H9 (cell line): Measurements from ENCODE around the gene KIAA0930. TPM values are rescaled to one million over a fixed set of nuclear protein-coding genes. Genes with fewer than 3 reads are reported as not detected.

Experiments used
- DNase-seq: peaks from one replicate; pipeline ENCODE4 v3.0.0-alpha.2; 2017
- H2AFZ ChIP-seq: one replicate; pipeline ENCODE4 v1.6.1; 2013; ENCODE audit warnings: mild to moderate bottlenecking, low read length, control low read depth, moderate library complexity
- H2AK5ac ChIP-seq: 2 replicates; pipeline ENCODE4 v1.6.1; 2013; ENCODE audit warnings: low read length, control low read depth, mixed read lengths; ENCODE audit not compliant: insufficient read length
- H2BK120ac ChIP-seq: one replicate; pipeline ENCODE4 v1.6.1; 2013; ENCODE audit warnings: low read depth, mild to moderate bottlenecking, low read length, control low read depth, inconsistent platforms; ENCODE audit not compliant: poor library complexity, severe bottlenecking
- H2BK12ac ChIP-seq: 2 replicates; pipeline ENCODE4 v1.6.1; 2013; ENCODE audit warnings: low read length, control low read depth, mixed read lengths, low read depth; ENCODE audit not compliant: insufficient read length
- H2BK15ac ChIP-seq: 2 replicates; pipeline ENCODE4 v1.6.1; 2013; ENCODE audit warnings: low read depth, low read length, control low read depth
- H2BK20ac ChIP-seq: one replicate; pipeline ENCODE4 v1.6.1; 2013; ENCODE audit warnings: low read depth, mild to moderate bottlenecking, low read length, control low read depth, inconsistent platforms; ENCODE audit not compliant: poor library complexity, severe bottlenecking
- H2BK5ac ChIP-seq: 2 replicates; pipeline ENCODE4 v1.6.1; 2013; ENCODE audit warnings: low read length, control low read depth, mixed read lengths; ENCODE audit not compliant: insufficient read length
- H3K14ac ChIP-seq: 2 replicates; pipeline ENCODE4 v1.6.1; 2013; ENCODE audit warnings: low read length, control low read depth; ENCODE audit not compliant: insufficient read depth
- H3K18ac ChIP-seq: 2 replicates; pipeline ENCODE4 v1.6.1; 2013; ENCODE audit warnings: low read depth, mild to moderate bottlenecking, mixed read lengths, low read length, control low read depth; ENCODE audit not compliant: insufficient read length
- H3K23ac ChIP-seq: 2 replicates; pipeline ENCODE4 v1.6.1; 2013; ENCODE audit warnings: low read length, control low read depth, mixed read lengths, low read depth; ENCODE audit not compliant: insufficient read length
- H3K23me2 ChIP-seq: 2 replicates; pipeline ENCODE4 v1.6.1; 2013; ENCODE audit warnings: low read depth, mild to moderate bottlenecking, mixed read lengths, low read length, control low read depth; ENCODE audit not compliant: insufficient read length, poor library complexity, severe bottlenecking
- H3K27ac ChIP-seq: 2 replicates; pipeline ENCODE4 v1.5.1; 2013; ENCODE audit warnings: low read length, control low read depth, mixed read lengths, low read depth; ENCODE audit not compliant: insufficient read length
- H3K27me3 ChIP-seq: 2 replicates; pipeline ENCODE4 v1.6.1; 2013; ENCODE audit warnings: low read length, control low read depth, inconsistent platforms; ENCODE audit not compliant: insufficient read depth
- H3K4ac ChIP-seq: 2 replicates; pipeline ENCODE4 v1.6.1; 2013; ENCODE audit warnings: low read depth, mild to moderate bottlenecking, control low read depth, inconsistent platforms, low read length, moderate library complexity
- H3K4me1 ChIP-seq: 2 replicates; pipeline ENCODE4 v1.6.1; 2013; ENCODE audit warnings: low read length, control low read depth, inconsistent platforms; ENCODE audit not compliant: insufficient read depth
- H3K4me2 ChIP-seq: 2 replicates; pipeline ENCODE4 v1.6.1; 2013; ENCODE audit warnings: low read length, control low read depth, mixed read lengths; ENCODE audit not compliant: insufficient read length, insufficient read depth
- H3K56ac ChIP-seq: 2 replicates; pipeline ENCODE4 v1.6.1; 2013; ENCODE audit warnings: low read depth, mild to moderate bottlenecking, mixed read lengths, low read length, control low read depth; ENCODE audit not compliant: insufficient read length
- H3K79me1 ChIP-seq: 2 replicates; pipeline ENCODE4 v1.6.1; 2013; ENCODE audit warnings: low read depth, mild to moderate bottlenecking, moderate library complexity, low read length, control low read depth, inconsistent platforms; ENCODE audit not compliant: insufficient read depth, poor library complexity, severe bottlenecking
- H3K79me2 ChIP-seq: 2 replicates; pipeline ENCODE4 v1.6.1; 2013; ENCODE audit warnings: low read length, control low read depth, inconsistent platforms; ENCODE audit not compliant: insufficient read depth
- H3K9ac ChIP-seq: 2 replicates; pipeline ENCODE4 v1.6.1; 2013; ENCODE audit warnings: low read length, control low read depth, mixed read lengths; ENCODE audit not compliant: insufficient read length; ENCODE audit errors: extremely low read depth
- H3K9me3 ChIP-seq: one replicate; pipeline ENCODE4 v1.6.1; 2013; ENCODE audit warnings: low read depth, low read length, inconsistent platforms; ENCODE audit not compliant: control insufficient read depth
- H3T11ph ChIP-seq: one replicate; pipeline ENCODE4 v1.6.1; 2013; ENCODE audit warnings: mild to moderate bottlenecking, low read length, control low read depth, inconsistent platforms
- H4K20me1 ChIP-seq: one replicate; pipeline ENCODE4 v1.6.1; 2013; ENCODE audit not compliant: control insufficient read depth, insufficient read length, insufficient read depth
- H4K5ac ChIP-seq: 2 replicates; pipeline ENCODE4 v1.6.1; 2013; ENCODE audit warnings: low read depth, mild to moderate bottlenecking, mixed read lengths, low read length, control low read depth; ENCODE audit not compliant: insufficient read length
- H4K8ac ChIP-seq: replicated peaks from 2 replicates; pipeline ENCODE4 v1.6.1; 2013; ENCODE audit warnings: low read length, control low read depth, mixed read lengths, low read depth; ENCODE audit not compliant: insufficient read length
- H4K91ac ChIP-seq: 2 replicates; pipeline ENCODE4 v1.6.1; 2013; ENCODE audit warnings: low read depth, mild to moderate bottlenecking, moderate library complexity, mixed read lengths, low read length, control low read depth; ENCODE audit not compliant: insufficient read length
- H3K27ac Mint-ChIP-seq, 3 experiments: 2 replicates in 2 of 3; 3 replicates in 1 of 3; pipeline ENCODE4 v1.8.0; 2020 to 2021; ENCODE audit warnings: mixed read lengths in 3 of 3, mild to moderate bottlenecking in 1 of 3, moderate library complexity in 1 of 3
- H3K27me3 Mint-ChIP-seq: 2 replicates; pipeline ENCODE4 v1.8.0; 2021; ENCODE audit warnings: low read depth, mild to moderate bottlenecking, moderate library complexity, mixed read lengths
- H3K36me3 Mint-ChIP-seq, 3 experiments: 2 replicates in 2 of 3; 3 replicates in 1 of 3; pipeline ENCODE4 v1.8.0; 2020 to 2021; ENCODE audit warnings: low read depth in 3 of 3, mixed read lengths in 3 of 3; ENCODE audit not compliant: insufficient read depth in 1 of 3
- H3K4me1 Mint-ChIP-seq, 2 experiments: 2 replicates each; pipeline ENCODE4 v1.8.0; 2020; ENCODE audit warnings: mixed read lengths in 2 of 2
- H3K4me3 Mint-ChIP-seq, 2 experiments: 2 replicates in 1 of 2; 3 replicates in 1 of 2; pipeline ENCODE4 v1.8.0; 2020 to 2021; ENCODE audit warnings: mild to moderate bottlenecking in 2 of 2, mixed read lengths in 2 of 2, moderate library complexity in 1 of 2
- H3K9me3 Mint-ChIP-seq, 2 experiments: 2 replicates in 1 of 2; 3 replicates in 1 of 2; pipeline ENCODE4 v1.8.0; 2020; ENCODE audit warnings: mild to moderate bottlenecking in 2 of 2, mixed read lengths in 2 of 2, moderate library complexity in 1 of 2
- CTCF ChIP-seq: fragments of 200-600 bp; sonication (generic); conservative IDR thresholded peaks from 3 replicates; pipeline ENCODE4 v1.8.0; 2021; ENCODE audit warnings: antibody characterized with exemption, mild to moderate bottlenecking
- WGBS: extraction: QIAGEN DNeasy Blood & Tissue Kit; methylation state at CpG from one replicate; pipeline ENCODE4 v1.1.7; 2013; ENCODE audit warnings: missing lambda C conversion rate, low lambda C conversion rate, mixed read lengths; ENCODE audit not compliant: insufficient read length; ENCODE audit errors: extremely low coverage; 5-methylcytosine and 5-hydroxymethylcytosine counted together
- total RNA-seq: library from RNA; stranded (reverse); gene quantifications from 2 replicates; pipeline ENCODE4 v1.2.1, GENCODE V29; 2021

KIAA0930 gene
- total RNA-seq, 1 experiment from 2014 or later = 46.2 TPM

- peaks cover 6% of the 10 kb centered on the region for H3K23me2 ChIP-seq
- H3K4ac ChIP-seq = no peak overlapping the region
- TF ChIP-seq CTCF = no peak
- H2AK5ac ChIP-seq = no peak overlapping the region
- H3K9me3 Mint-ChIP-seq = no peaks in the 10 kb centered on the region; a peak in 1 of 5 replicates
- no peak for DNase-seq
- H4K8ac ChIP-seq = no peak overlapping the region
- H2BK12ac ChIP-seq = no peak overlapping the region
- H3K4me3 Mint-ChIP-seq = no peak overlapping the region
- H3K23ac ChIP-seq = no peak overlapping the region
- H3K36me3 Mint-ChIP-seq = peaks cover 10 to 13% (median 10%) of the 10 kb centered on the region in 3 experiments; a peak in 5 of 7 replicates
- H2BK5ac ChIP-seq = no peak overlapping the region
- H2BK120ac ChIP-seq = no peak overlapping the region
- peak overlapping the region in 1 of 3 experiments; percentile 54; a peak in 1 of 7 replicates for H3K27ac Mint-ChIP-seq
- no peaks in the 10 kb centered on the region for H3K4me1 ChIP-seq
- no peak overlapping the region for H2BK20ac ChIP-seq
- no peak overlapping the region; the same call in 1 of the 2 replicates for H3K14ac ChIP-seq
- H3K56ac ChIP-seq = no peak overlapping the region
- no peaks in the 10 kb centered on the region for H3K9me3 ChIP-seq
- no peaks in the 10 kb centered on the region; the same call in 1 of the 2 replicates for H3K79me2 ChIP-seq
- no peak overlapping the region for H3K9ac ChIP-seq
- H3T11ph ChIP-seq = no peak overlapping the region
- H3K79me1 ChIP-seq = no peaks in the 10 kb centered on the region
- H3K4me1 Mint-ChIP-seq = peaks cover 27 to 30% of the 10 kb centered on the region in 2 experiments
- no peak overlapping the region for H2AFZ ChIP-seq
- H4K91ac ChIP-seq = no peak overlapping the region
- no peak overlapping the region for H3K27ac ChIP-seq
- no CpG with 5 or more reads among the region's 23 CpGs for WGBS
- no peak overlapping the region for H3K4me2 ChIP-seq
- no peak overlapping the region for H4K5ac ChIP-seq
- no peak overlapping the region for H3K18ac ChIP-seq
- no peaks in the 10 kb centered on the region; the same call in 1 of the 2 replicates for H3K27me3 Mint-ChIP-seq
- no peaks in the 10 kb centered on the region for H3K27me3 ChIP-seq
- no peaks in the 10 kb centered on the region for H4K20me1 ChIP-seq
- no peak overlapping the region for H2BK15ac ChIP-seq
Observed at GRCh38 chr22:45235101-45235777, 5.5 kb downstream of the KIAA0930 start.
